ENCODE data around the gene EPHA3.

The EPHA3 gene

DNA sequence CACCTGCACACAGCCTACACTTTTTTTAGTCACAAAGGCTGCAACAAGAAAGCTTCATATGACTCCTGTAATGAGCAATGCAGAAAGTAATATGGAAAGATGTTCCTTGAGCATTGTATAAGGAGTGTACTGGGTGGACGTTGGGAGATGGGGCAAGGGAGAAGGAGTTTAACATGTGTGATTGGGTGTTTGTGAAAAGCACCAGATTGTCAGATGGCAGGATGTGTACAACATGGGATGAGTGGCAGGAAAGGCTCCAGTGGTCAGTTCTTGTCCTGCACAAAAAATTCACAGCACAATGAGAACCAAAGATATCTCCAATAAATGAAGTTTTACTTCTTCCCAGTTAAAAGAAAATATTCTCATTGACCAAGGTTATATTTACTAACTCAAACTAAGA is 255.1 kb downstream of the EPHA3 start:
- DNase-seq (ENCODE audit: low read depth in 2 of 2), result no peak

GRCh38 chr3:89363171-89363570 is 255.8 kb downstream of the EPHA3 start:
- no peak for DNase-seq (ENCODE audit: low read depth in 2 of 2)

- DNase-seq (ENCODE audit: low read depth in 2 of 2), result no peak
Observed at GRCh38 chr3:89364314-89364713, 256.9 kb downstream of the EPHA3 start.

DNA sequence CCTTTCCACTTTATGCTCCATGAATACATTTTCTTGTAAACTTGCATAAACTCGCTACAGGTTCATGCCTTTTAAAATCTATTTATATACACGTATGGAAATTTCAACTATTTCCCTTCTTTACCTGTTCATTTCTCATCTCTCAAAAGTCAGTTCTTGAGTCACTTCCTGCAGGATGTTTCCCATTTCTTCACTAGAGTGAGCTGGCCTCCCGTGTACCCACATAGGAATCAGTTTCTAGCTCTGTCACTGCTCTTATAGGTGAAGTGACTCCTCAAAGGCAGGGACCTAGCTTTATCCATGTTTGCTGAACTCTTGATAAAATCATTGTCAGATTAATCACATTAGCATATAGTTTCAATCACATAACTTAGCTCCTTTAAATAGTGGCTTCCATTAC is 259.7 kb downstream of the EPHA3 start:
- no peak for DNase-seq (ENCODE audit: low read depth in 2 of 2)

GRCh38 chr3:89368846-89369245 is 261.4 kb downstream of the EPHA3 start:
- DNase-seq (ENCODE audit: low read depth in 2 of 2), result no peak

GRCh38 chr3:89372456-89372855 is 265.0 kb downstream of the EPHA3 start:
- DNase-seq (ENCODE audit: low read depth in 2 of 2), result no peak

- no peak for DNase-seq (ENCODE audit: low read depth in 2 of 2)
Observed at GRCh38 chr3:89373434-89373833, 266.0 kb downstream of the EPHA3 start.

DNA sequence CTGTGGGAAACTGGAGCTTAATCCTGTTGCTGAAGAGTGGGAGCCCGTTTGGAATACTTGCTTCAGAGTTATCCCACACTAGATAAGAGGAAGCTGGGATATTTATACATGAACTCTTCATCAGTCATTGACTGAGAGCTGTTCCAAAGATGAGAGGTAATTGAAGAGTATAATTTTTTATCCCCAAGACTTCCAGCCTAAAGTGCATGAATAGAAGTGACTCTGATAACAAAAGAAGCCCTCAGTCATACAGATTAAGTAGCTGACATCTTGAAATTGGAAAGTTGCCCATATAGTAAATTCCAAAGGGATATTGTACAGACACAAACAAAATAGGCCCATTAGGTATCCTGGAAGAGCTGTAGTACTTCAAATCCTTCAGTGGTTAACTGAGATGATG is 268.0 kb downstream of the EPHA3 start:
- DNase-seq (ENCODE audit: low read depth in 2 of 2), result no peak

- no peak for DNase-seq (ENCODE audit: low read depth in 2 of 2)
Observed at GRCh38 chr3:89380016-89380415, 272.6 kb downstream of the EPHA3 start.

DNA sequence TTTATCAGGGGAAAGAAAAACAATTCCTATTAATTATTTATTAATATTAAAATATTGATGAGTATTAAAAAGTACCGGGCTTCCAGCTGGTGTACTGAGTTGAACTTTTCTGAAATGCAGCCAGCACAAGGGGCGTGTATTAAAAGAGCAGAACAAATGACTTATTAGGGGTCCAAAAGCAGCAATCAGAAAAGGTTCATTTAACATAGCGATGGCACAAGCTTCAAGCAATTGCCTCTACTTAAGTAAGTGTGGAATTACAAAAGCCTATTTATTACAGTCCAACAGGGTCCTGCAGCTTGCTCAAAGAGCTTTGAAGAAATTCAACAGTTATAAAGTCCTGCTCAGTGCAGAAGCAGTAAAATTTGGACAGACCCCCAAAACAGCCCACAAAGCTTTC is 285.6 kb downstream of the EPHA3 start:
- no peak for DNase-seq (ENCODE audit: low read depth in 2 of 2)

DNA sequence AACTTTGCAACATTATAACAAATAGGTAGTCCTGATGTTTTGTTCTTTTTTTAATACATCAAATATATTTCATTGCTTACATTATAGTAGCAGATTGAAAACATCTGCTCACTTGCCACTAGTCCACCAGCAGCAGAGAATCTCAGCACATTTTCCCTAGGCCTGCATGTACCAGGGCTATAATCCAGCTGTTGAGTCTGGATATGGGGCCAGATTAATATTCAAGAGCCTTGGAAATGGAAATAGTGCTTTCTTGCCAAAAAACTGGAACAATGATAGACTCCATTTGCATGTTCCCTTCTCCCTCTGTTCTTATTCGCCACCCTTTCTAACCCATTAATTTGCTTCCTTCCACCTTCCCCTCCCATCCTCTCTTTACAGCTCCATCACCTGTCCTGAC is 288.0 kb downstream of the EPHA3 start:
- DNase-seq (ENCODE audit: low read depth in 2 of 2), result no peak

DNA sequence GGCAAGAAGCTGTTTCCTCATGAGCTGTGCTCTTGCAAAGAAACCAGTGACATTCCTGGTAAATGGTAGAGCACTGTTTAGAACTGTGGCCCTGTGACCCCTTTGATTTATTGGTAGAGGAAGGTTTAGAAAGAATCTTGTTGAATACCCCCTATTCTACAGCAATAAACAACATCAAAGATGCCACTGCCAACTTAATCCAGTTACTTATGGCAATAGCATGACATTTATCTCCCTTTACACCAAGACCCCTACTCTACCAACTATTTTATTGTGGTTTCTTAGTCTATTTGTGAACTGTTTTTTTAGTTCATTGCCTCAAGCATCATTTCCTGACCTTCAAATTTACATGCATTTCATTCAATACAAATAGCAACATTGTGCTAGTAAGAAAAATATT is 288.6 kb downstream of the EPHA3 start:
- DNase-seq (ENCODE audit: low read depth in 2 of 2), result no peak

GRCh38 chr3:89402051-89402450 is 294.6 kb downstream of the EPHA3 start:
- DNase-seq (ENCODE audit: low read depth in 2 of 2), result no peak

GRCh38 chr3:89405176-89405575 is 297.8 kb downstream of the EPHA3 start:
- no peak for DNase-seq (ENCODE audit: low read depth in 2 of 2)

DNA sequence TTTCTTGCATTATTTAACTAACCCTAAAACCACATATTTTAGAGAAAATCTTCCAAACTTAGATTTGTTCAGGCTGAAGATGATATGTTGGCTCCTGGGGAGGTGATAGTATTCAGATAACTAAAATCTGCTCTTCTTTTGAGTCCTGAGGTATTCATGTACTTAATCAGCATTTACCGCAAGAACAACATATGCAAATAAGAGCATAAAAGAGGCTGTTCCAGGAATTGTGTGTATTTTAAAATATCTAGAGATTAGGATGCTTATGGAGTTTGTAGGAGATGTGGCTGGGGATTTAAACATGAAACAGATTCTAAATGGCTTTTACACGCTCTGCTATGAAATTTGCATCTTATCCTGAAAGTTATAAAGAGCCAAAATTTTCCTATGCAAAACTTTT is 298.2 kb downstream of the EPHA3 start:
- no peak for DNase-seq (ENCODE audit: low read depth in 2 of 2)

DNA sequence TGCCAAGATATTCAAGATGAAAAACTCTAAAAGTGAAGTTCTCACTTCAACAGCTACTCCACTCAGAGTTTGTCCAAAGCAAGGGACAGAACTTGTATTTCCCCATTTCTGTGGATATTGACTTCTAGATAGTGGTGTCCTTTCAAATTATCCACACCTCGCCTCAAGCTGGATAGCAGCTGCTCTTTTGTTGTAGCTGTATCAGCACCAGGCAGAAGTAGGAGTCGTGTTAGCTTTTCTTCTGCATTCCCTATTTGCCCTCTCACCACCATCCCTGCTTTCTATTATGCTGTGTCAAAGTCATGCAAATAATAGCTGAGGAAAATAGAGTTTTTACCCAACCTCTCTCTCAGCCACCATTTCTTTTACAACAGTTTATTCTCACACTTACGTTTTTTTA is 303.8 kb downstream of the EPHA3 start:
- DNase-seq (ENCODE audit: low read depth in 2 of 2), result no peak

GRCh38 chr3:89414270-89414669 is 306.8 kb downstream of the EPHA3 start:
- no peak for DNase-seq (ENCODE audit: low read depth in 2 of 2)

DNA sequence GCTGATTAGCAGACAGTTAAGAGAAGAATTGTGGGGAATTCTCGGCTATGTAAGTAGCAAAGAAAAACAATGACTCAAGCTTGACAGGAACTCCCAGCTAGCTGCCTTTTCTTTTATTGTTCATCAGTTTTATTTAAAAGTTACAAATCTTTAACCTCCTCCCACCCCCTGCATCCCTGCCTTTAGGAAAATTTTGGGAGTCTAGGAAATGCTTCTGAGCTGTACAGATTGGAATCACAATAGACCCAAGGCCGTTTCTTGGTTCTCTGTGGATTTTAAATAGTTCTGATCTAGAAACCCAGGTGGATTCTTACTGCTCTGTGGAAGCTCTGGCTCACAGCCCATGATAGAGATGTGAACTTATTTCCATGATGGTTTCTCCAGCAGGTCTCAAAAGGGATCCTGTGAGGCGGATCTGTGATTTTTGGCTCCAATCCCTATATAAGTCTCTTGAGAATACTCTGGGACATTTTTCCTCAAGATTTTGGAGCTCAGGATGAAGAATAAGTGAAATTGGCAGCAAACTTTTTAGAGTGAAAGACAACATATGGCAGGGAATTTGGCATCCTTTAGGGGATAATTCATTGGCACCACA is 312.3 kb downstream of the EPHA3 start:
- DNase-seq (ENCODE audit: low read depth in 2 of 2), result no peak

DNA sequence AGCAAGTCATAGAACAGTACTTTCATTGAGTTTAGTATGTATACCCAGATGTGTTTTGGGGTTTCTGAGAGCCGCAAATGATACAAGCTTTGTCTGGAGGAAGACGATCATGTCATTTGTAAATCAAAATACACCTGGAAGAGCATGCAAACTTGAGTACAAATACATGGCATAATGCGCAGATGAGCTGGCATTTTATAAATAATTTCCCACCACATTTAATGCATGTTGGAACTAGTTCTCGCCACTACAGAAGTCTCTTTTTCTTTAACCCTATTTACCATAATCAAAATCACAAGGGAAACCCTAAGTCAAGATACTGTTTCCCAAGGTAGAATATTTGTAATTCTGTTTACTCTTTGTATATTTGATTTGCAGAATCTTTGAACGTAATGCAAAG is 318.6 kb downstream of the EPHA3 start:
- DNase-seq (ENCODE audit: low read depth in 2 of 2), result no peak

DNA sequence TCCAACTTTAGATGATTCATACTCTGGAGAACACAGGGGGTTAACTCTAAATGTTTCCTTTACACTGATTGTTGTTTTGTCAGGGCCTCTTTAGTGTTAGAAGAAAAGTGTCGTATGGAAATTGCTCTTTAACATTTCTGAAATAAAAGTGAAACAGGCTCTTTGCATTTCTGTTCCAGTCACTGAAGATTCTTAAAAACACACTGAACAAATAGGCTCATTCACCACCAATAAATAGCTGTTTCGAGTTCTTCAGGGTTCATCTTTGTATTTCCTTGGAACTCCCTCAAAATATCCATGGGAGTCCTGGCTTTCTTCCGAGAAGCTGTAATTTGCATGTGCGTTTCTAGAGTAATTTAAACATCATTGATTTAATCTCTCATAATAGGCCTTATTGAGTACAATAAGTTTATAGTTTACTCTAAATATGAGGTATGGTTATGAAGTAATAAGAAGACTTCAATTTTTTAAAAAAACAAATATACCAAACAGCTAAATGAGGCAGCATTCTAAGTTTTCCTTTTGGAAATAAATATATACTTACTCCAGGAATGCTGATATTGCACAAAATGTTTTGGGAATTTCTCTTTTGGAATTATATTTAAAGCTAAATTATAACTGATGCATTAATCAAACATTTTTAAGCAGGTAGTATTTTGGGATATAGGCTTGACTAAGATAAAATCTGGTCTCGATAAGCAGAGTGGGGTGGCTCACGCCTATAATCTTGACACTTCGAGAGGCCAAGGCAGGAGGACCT is 327.4 kb downstream of the EPHA3 start:
- no peak for DNase-seq (ENCODE audit: low read depth in 2 of 2)

DNA sequence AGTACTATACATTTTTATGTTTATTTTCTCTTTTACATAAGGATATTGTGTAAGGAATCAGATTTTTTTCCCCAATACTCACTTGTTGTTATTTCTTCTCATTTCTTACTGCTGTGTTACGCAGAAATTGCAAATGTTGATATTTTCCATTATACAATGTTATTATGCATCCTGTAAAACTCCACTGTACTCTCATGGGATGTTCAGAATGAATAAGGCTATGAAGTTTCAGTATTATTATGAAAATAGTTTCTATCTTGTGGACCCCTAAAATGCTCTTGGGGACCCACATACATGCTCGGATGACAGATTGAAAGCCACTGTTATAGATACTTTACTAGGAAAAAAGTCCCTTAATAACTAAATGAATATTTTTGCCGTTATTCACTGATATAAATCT is 329.4 kb downstream of the EPHA3 start:
- no peak for DNase-seq (ENCODE audit: low read depth in 2 of 2)

DNA sequence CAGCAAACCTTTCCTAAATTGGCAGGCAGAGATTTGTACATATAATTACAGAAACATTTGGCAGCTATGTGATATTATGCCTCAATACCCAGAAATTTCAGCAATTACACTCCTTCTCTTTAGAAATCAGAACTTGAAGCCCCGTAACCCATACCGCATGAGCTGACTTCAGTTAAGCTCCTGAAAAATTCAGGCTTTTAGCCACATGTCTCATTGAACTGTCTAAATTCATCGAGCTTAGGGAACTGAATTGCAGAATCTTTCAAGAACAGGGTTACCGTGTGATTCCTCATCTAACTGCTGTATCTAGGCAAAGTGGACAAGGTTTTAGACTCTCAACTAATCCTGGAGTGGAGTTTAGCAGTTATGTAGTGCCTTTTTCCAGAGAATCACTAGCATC is 333.0 kb downstream of the EPHA3 start:
- no peak for DNase-seq (ENCODE audit: low read depth in 2 of 2)

DNA sequence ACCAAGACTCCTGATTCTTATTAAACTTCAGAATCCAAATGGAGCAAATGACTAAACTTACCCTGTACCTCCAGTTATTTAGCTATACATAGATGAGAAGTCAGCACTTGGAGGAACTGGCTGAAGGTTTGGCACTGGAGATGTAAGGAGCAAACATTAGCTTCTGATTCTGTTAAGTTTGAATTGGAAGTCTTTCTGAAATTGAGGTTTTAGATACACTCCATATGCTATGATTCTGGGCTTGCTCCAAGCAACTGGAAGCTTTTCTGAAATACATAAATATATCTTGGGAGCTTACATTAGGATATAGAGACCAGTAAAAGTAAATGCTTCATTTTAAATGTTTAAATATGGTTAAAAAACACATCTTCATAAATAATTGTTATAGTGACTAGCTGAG is 333.7 kb downstream of the EPHA3 start:
- DNase-seq (ENCODE audit: low read depth in 2 of 2), result no peak

DNA sequence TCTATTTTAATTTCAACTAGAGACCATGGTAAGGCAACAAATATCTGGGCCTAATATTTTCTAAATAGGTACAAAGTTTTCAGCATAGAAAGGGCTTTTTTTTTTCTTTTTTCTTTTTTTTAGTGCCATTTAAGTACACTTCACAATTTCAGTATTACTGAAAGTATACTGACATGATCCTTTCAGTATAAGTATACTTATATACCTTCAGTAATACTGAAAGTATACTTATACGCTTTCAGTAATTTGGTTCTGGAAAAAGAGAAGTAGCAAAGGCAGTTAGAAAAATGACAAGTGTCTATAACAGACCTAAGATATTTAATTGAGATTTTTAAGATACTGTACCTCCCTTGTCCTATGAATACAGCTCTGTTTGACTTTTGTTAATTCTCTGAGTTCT is 339.2 kb downstream of the EPHA3 start:
- no peak for DNase-seq (ENCODE audit: low read depth in 2 of 2)

Data from stimulated activated CD8-positive, alpha-beta memory T cell treated with anti-CD3 and anti-CD28 coated beads, Interleukin-7, amount 100 ng/mL, for 1 hour (primary cell).